ENCODE measurements around the gene SURF2. TPM values are rescaled to one million over a fixed set of nuclear protein-coding genes. Genes with fewer than 3 reads are reported as not detected.

The SURF2 gene
- total and polyA plus RNA-seq, 7 donors, result 10.2 to 32.3 (median 18.5) TPM

- intact Hi-C loops (cut with DNase I), result no loop called here
- H3K27me3 ChIP-seq, result no peaks in the 10 kb centered on the region
- H3K4me3 ChIP-seq, result no peak overlapping the region
- H3K36me3 ChIP-seq, result peaks cover 9 to 46% (median 18%) of the 10 kb centered on the region in 4 donors
- no peak for DNase-seq
- TF ChIP-seq, protein P1, sequence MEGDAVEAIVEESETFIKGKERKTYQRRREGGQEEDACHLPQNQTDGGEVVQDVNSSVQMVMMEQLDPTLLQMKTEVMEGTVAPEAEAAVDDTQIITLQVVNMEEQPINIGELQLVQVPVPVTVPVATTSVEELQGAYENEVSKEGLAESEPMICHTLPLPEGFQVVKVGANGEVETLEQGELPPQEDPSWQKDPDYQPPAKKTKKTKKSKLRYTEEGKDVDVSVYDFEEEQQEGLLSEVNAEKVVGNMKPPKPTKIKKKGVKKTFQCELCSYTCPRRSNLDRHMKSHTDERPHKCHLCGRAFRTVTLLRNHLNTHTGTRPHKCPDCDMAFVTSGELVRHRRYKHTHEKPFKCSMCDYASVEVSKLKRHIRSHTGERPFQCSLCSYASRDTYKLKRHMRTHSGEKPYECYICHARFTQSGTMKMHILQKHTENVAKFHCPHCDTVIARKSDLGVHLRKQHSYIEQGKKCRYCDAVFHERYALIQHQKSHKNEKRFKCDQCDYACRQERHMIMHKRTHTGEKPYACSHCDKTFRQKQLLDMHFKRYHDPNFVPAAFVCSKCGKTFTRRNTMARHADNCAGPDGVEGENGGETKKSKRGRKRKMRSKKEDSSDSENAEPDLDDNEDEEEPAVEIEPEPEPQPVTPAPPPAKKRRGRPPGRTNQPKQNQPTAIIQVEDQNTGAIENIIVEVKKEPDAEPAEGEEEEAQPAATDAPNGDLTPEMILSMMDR (IDR thresholded peaks at IDR 0.05), result no peak
- TF ChIP-seq POLR2AphosphoS5 (IDR thresholded peaks at IDR 0.05), result no peak
- TF ChIP-seq POLR2A (IDR thresholded peaks at IDR 0.05), result no peak
- TF ChIP-seq EP300 (IDR thresholded peaks at IDR 0.05), result no peak
- peaks cover 0 to 84% (median 77%) of the 10 kb centered on the region in 4 donors for H3K4me1 ChIP-seq
- WGBS, 2 donors, result 62 to 84% methylated on average over 9 of the region's 9 CpGs
- no peaks in the 10 kb centered on the region for H3K9me3 ChIP-seq
- H3K27ac ChIP-seq, result no peak overlapping the region
These were observed 14.3 kb downstream of the SURF2 start for GRCh38 chr9:133370685-133371084.

- TF ChIP-seq POLR2A (IDR thresholded peaks at IDR 0.05) (no peak), POLR2AphosphoS5 (IDR thresholded peaks at IDR 0.05) (no peak), EP300 (IDR thresholded peaks at IDR 0.05) (no peak)
- TF ChIP-seq, protein P1 (IDR thresholded peaks at IDR 0.05), result no peak
- Histone ChIP-seq H3K36me3 (peaks cover 7 to 40% (median 12%) of the 10 kb centered on the region in 4 donors), H3K4me3 (no peak overlapping the region), H3K27me3 (no peaks in the 10 kb centered on the region), H3K27ac (peak overlapping the region in 1 of 4 donors; percentile 3), H3K9me3 (no peaks in the 10 kb centered on the region), H3K4me1 (peaks cover 0 to 84% (median 78%) of the 10 kb centered on the region in 4 donors)
- no peak for DNase-seq
- WGBS, 2 donors, result 57 to 77% methylated on average over 12 of the region's 12 CpGs
- intact Hi-C loops (cut with DNase I), result no loop called here
These were observed 14.9 kb downstream of the SURF2 start for GRCh38 chr9:133371261-133371711.

DNA sequence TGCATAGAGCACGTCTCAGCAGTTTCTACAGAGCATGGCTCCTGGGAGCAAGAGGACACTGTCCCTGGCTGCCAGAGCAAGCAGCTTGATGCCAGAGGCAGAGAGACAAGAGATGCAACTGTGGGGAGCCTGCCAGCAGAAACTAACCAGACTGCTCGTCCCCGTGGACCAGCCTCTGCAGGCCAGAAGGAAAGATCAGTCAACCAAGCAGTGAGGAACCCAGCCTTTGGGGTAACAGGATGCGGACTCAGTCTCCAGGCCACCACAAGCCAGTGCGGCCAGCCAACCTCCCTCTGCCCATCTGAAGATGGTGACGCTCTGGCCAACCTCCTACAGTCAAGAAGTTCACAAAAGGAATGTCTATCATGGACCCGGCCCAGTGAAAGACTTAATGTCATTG, 15.8 kb downstream of the SURF2 start:
- TF ChIP-seq, protein P1 (IDR thresholded peaks at IDR 0.05), result no peak
- TF ChIP-seq EP300 (IDR thresholded peaks at IDR 0.05), result no peak
- TF ChIP-seq POLR2AphosphoS5 (IDR thresholded peaks at IDR 0.05), result no peak
- no peak for TF ChIP-seq POLR2A (IDR thresholded peaks at IDR 0.05)
- Histone ChIP-seq H3K27ac (no peak overlapping the region), H3K4me3 (no peak overlapping the region), H3K36me3 (peaks cover 0 to 32% (median 4%) of the 10 kb centered on the region in 4 donors), H3K4me1 (peaks cover 0 to 87% (median 85%) of the 10 kb centered on the region in 4 donors), H3K9me3 (no peaks in the 10 kb centered on the region), H3K27me3 (no peaks in the 10 kb centered on the region)
- no peak for DNase-seq
- intact Hi-C loops (cut with DNase I), result no loop called here
- 81 to 86% methylated on average over 7 of the region's 7 CpGs for WGBS, 2 donors

GRCh38 chr9:133374612-133375115, 18.3 kb downstream of the SURF2 start:
- Histone ChIP-seq H3K9me3 (no peaks in the 10 kb centered on the region), H3K36me3 (peaks cover 0 to 27% (median 4%) of the 10 kb centered on the region in 4 donors), H3K27me3 (no peaks in the 10 kb centered on the region), H3K4me1 (peaks cover 0 to 64% (median 60%) of the 10 kb centered on the region in 4 donors), H3K4me3 (peak overlapping the region; percentile 80 to 99 (median 88)), H3K27ac (peak overlapping the region; percentile 93 to 99 (median 94))
- intact Hi-C loops (cut with DNase I), result loop anchor here (5.0 kb wide), 1 partner anchor 43 kb away; the partner anchor contains the start of gene REXO4
- DNase-seq, result no peak
- 12 to 17% methylated on average over 12 of the region's 12 CpGs for WGBS, 2 donors
- TF ChIP-seq POLR2A (IDR thresholded peaks at IDR 0.05) (no peak), POLR2AphosphoS5 (IDR thresholded peaks at IDR 0.05) (no peak), EP300 (IDR thresholded peaks at IDR 0.05) (no peak)
- TF ChIP-seq, protein P1 (IDR thresholded peaks at IDR 0.05), result no peak

All from sigmoid colon (tissue), 7 donors.